K562 (cell line): ENCODE data around the gene PKD1L1. TPM values are rescaled to one million over a fixed set of nuclear protein-coding genes. Genes with fewer than 3 reads are reported as not detected.

Source experiments
- ATAC-seq: fragments of 200-7000 bp; cut with Tn5 transposase; 3 replicates; pipeline ENCODE4 v1.9.1; 2020; ENCODE audit warnings: moderate library complexity
- BruUV-seq: library from RNA; stranded (reverse); fragments of 400-500 nt; replicated peaks from 2 replicates; lab custom pipeline; 2021; lab: Mats Ljungman, UMichigan
- CTCF ChIA-PET: fragments of 300-600 bp; formaldehyde crosslinking; extraction: SDS; loops from one replicate; lab custom pipeline; 2021; ENCODE audit warnings: low intra/inter-chr PET ratio; lab: Yijun Ruan, JAX
- POLR2A ChIA-PET: fragments of 300-600, 350-650 bp; sonication (Branson Sonifier 250); formaldehyde crosslinking; extraction: SDS; loops from one replicate; lab custom pipeline; 2021; ENCODE audit warnings: antibody characterized with exemption, inconsistent platforms; lab: Yijun Ruan, JAX
- DNase-seq, 4 experiments: peaks; one replicate each; pipeline versions ENCODE4 v3.0.0 to v3.0.0-alpha.2; 2011 to 2018; ENCODE audit warnings: low spot score in 3 of 4, mixed read lengths in 3 of 4; ENCODE audit errors: extremely low read depth in 1 of 4
- FAIRE-seq: peaks from 2 replicates; lab custom pipeline; 2011; peaks lifted over from hg19 to GRCh38; lab: Jason Lieb, UNC
- H2AFZ ChIP-seq: 2 replicates; pipeline ENCODE4 v1.6.0; 2011; ENCODE audit warnings: low read depth, low read length, control low read depth, inconsistent platforms
- H3K27ac ChIP-seq: fragments of 200-600 bp; 3 replicates; pipeline ENCODE4 v1.8.0; 2011; ENCODE audit warnings: low read depth, mild to moderate bottlenecking, control low read depth, inconsistent platforms, low read length, moderate library complexity, mixed read lengths; ENCODE audit errors: extremely low read depth
- H3K27me3 ChIP-seq, 2 experiments: fragments of 300-600 bp in 1 of 2; 2 replicates in 1 of 2; 3 replicates in 1 of 2; pipeline versions ENCODE4 v1.6.0 to v1.8.0; 2011; ENCODE audit warnings: inconsistent platforms in 2 of 2, low read length in 2 of 2, mild to moderate bottlenecking in 1 of 2, mixed read lengths in 1 of 2, moderate library complexity in 1 of 2; ENCODE audit not compliant: control insufficient read depth in 2 of 2, insufficient read depth in 2 of 2
- H3K36me3 ChIP-seq: fragments of 300-600 bp; 3 replicates; pipeline ENCODE4 v1.8.0; 2011; ENCODE audit warnings: mild to moderate bottlenecking, low read length, inconsistent platforms; ENCODE audit not compliant: control insufficient read depth, insufficient read depth
- H3K4me1 ChIP-seq, 2 experiments: fragments of 200-600 bp in 1 of 2; replicated peaks in 1 of 2; 2 replicates in 1 of 2; 3 replicates in 1 of 2; pipeline versions ENCODE4 v1.5.1 to v1.8.0; 2011; ENCODE audit warnings: inconsistent platforms in 2 of 2, low read length in 2 of 2, mild to moderate bottlenecking in 1 of 2, mixed read lengths in 1 of 2, moderate library complexity in 1 of 2; ENCODE audit not compliant: control insufficient read depth in 2 of 2, insufficient read depth in 2 of 2
- H3K4me2 ChIP-seq: 2 replicates; pipeline ENCODE4 v1.6.1; 2011; ENCODE audit warnings: low read length, control low read depth, inconsistent platforms, mixed read lengths; ENCODE audit not compliant: insufficient read depth
- H3K4me3 ChIP-seq: fragments of 200-600 bp; sonication (generic), shearing (Covaris generic); 2 replicates; pipeline ENCODE4 v1.5.1; 2016; ENCODE audit warnings: control low read depth, inconsistent platforms
- H3K79me2 ChIP-seq: fragments of 200-600 bp; 3 replicates; pipeline ENCODE4 v1.8.0; 2011; ENCODE audit warnings: low read length, inconsistent platforms; ENCODE audit not compliant: control insufficient read depth, insufficient read depth
- H3K9ac ChIP-seq, 2 experiments: 2 replicates each; pipeline versions ENCODE4 v1.6.0 to v1.6.1; 2011; ENCODE audit warnings: low read depth in 2 of 2, low read length in 2 of 2, control low read depth in 1 of 2, inconsistent platforms in 1 of 2, mild to moderate bottlenecking in 1 of 2, mixed read lengths in 1 of 2; ENCODE audit not compliant: insufficient read depth in 1 of 2
- H3K9me1 ChIP-seq: one replicate; pipeline ENCODE4 v1.6.0; 2011; ENCODE audit warnings: inconsistent platforms, mild to moderate bottlenecking, low read length, moderate library complexity; ENCODE audit not compliant: control insufficient read depth, insufficient read depth
- H3K9me3 ChIP-seq: replicated peaks from 2 replicates; pipeline ENCODE4 v1.5.1; 2011; ENCODE audit warnings: low read depth, low read length, inconsistent platforms; ENCODE audit not compliant: control insufficient read depth, insufficient read depth
- H4K20me1 ChIP-seq: replicated peaks from 2 replicates; pipeline ENCODE4 v1.6.1; 2011; ENCODE audit warnings: low read length, inconsistent platforms, mixed read lengths; ENCODE audit not compliant: control insufficient read depth, insufficient read depth
- ESRRB ChIP-seq: fragments of 250-450 bp; sonication (Bioruptor Pico); IDR thresholded peaks from 2 replicates; pipeline ENCODE4 v1.5.0; 2020; ENCODE audit warnings: mild to moderate bottlenecking, moderate library complexity, borderline replicate concordance
- SAFB ChIP-seq: fragments of 200-400 bp; formaldehyde crosslinking; IDR thresholded peaks from 2 replicates; pipeline ENCODE4 v1.6.1; 2017; ENCODE audit warnings: low read depth, low read length, borderline replicate concordance
- SOX6 ChIP-seq: fragments of 450-650 bp; IDR thresholded peaks from 2 replicates; pipeline ENCODE4 v1.6.1; 2014; ENCODE audit warnings: mild to moderate bottlenecking
- WGBS: fragments of 100-300 bp; shearing (Covaris generic); methylation state at CpG from one replicate; pipeline ENCODE4 v1.1.6; 2016; ENCODE audit warnings: low coverage, mixed read lengths; ENCODE audit not compliant: insufficient coverage; ENCODE audit errors: missing lambda C conversion rate; 5-methylcytosine and 5-hydroxymethylcytosine counted together
- in situ Hi-C: fragments of 300-500 bp; cut with MboI; formaldehyde crosslinking; loops from 4 replicates; pipeline ENCODE4 v1.15.0; 2018; ENCODE audit warnings: inconsistent platforms, mixed read lengths
- intact Hi-C: fragments of 100-400 bp; cut with micrococcal nuclease; formaldehyde crosslinking; loops from 2 replicates; pipeline ENCODE4 v1.14.2; 2022
- polyA plus RNA-seq, 8 experiments: library from polyadenylated mRNA; depleted of rRNA in 4 of 8; stranded (reverse) in 5 of 8; unstranded in 3 of 8; fragments of >200 nt; fragmentation: Nextera tagmentation in 2 of 8; fragmentation: Illumina TruSeq in 1 of 8; extraction: Ambion mirVana in 2 of 8; extraction: Trizol in 1 of 8; gene quantifications; 2 replicates each; pipeline versions ENCODE4 v1.2.1 to v1.2.3, GENCODE V29; 2011 to 2014; ENCODE audit warnings: inconsistent platforms in 1 of 8, missing spikeins in 1 of 8
- total RNA-seq, 7 experiments: library from RNA; depleted of rRNA in 6 of 7; stranded (reverse); fragments of >200 nt in 6 of 7; fragmentation: Illumina TruSeq in 2 of 7; extraction: Trizol in 2 of 7; gene quantifications; 2 replicates each; pipeline versions ENCODE4 v1.2.1 to v1.2.3, GENCODE V29; 2011 to 2021; ENCODE audit warnings: low replicate concordance in 1 of 7
- TF ChIP-seq, protein P1 (sequence below): sonication (generic); formaldehyde crosslinking; IDR thresholded peaks from 2 replicates; pipeline ENCODE4 v1.8.1; 2023; ENCODE audit warnings: mild to moderate bottlenecking, missing genetic modification reagents

Gene PKD1L1
- total and polyA plus RNA-seq, 9 of the 15 experiments (the other 6 are each of a cell fraction or from before 2014, with no cell fraction given) = 0.01 to 0.02 TPM; not detected in 7

DNA sequence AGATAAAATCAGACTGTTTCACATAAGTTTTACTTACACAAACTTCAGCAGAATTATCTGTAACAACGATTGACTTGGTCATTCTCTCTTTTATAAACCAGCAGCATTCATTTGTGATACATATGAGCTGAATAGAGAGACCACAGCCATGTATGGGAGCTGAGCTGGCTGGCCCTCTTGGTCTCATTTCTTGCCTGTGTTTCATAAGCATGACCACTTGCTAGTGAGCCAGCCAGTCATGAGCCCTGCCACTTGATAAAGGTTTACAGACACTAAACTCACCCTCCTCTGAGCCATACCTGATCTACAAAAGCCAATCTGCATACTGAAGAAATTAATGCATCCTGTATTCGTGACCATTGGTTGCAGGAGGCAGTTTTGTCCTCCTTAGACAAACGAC is 82.1 kb downstream of the PKD1L1 start:
- no peaks in the 10 kb centered on the region for H3K36me3 ChIP-seq
- H3K9me1 ChIP-seq = no peaks in the 10 kb centered on the region
- H3K79me2 ChIP-seq = no peaks in the 10 kb centered on the region
- H3K4me3 ChIP-seq = no peak overlapping the region
- no peak overlapping the region for H3K9ac ChIP-seq
- POLR2A ChIA-PET = no interaction called here
- no peaks in the 10 kb centered on the region for H3K9me3 ChIP-seq
- CTCF ChIA-PET = no interaction called here
- no peak for ATAC-seq
- no peak overlapping the region for H3K4me2 ChIP-seq
- no peak overlapping the region for H2AFZ ChIP-seq
- 0% methylated on average over 2 of the region's 3 CpGs for WGBS
- TF ChIP-seq SAFB (no peak), SOX6 (no peak), ESRRB (CRISPR knock-in tag) (no peak)
- TF ChIP-seq, protein P1, sequence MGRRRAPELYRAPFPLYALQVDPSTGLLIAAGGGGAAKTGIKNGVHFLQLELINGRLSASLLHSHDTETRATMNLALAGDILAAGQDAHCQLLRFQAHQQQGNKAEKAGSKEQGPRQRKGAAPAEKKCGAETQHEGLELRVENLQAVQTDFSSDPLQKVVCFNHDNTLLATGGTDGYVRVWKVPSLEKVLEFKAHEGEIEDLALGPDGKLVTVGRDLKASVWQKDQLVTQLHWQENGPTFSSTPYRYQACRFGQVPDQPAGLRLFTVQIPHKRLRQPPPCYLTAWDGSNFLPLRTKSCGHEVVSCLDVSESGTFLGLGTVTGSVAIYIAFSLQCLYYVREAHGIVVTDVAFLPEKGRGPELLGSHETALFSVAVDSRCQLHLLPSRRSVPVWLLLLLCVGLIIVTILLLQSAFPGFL (CRISPR knock-in tag) = no peak
- H3K4me1 ChIP-seq = no peaks in the 10 kb centered on the region
- H3K27ac ChIP-seq = no peak overlapping the region
- no TSS peak for BruUV-seq
- in situ Hi-C loops (no loop called here), intact Hi-C loops (no loop called here)
- peaks cover 3 to 11% of the 10 kb centered on the region in 2 experiments; a peak in 3 of 5 replicates for H3K27me3 ChIP-seq
- no peaks in the 10 kb centered on the region for H4K20me1 ChIP-seq
- FAIRE-seq = no peak
- no peak for DNase-seq
